HG02870 (cell line): ENCODE measurements around the gene XRCC6.
"Not testable (repeated sequence)": the region's sequence is repeated elsewhere in the genome, so short reads cannot be mapped to it uniquely, and the experiment has no call there.

Source experiments
- ATAC-seq: cut with Tn5 transposase; IDR thresholded peaks from one replicate; pipeline ENCODE4 v1.9.1; 2021; ENCODE audit warnings: mild to moderate bottlenecking, moderate library complexity; ENCODE audit not compliant: unreplicated experiment

Gene XRCC6

DNA sequence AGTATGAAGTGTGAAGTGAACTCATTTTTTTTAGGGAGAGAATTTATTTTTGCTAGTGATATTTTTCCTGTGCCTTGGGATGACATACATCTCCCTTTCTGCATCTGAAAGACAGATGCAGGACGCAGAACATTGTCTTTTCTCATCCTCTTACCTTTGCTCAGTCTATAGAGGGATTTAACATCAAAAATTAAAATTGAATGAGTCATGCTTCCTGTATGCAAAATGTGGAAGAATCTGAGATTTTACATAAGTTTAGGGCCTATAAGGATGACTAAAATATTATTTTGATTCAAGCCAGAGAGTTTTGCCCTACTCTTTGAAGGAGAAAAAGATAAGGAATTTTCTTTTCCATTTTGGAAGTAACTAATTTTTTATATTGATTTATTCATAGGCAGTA, 27.3 kb downstream of the XRCC6 start:
- ATAC-seq, result no peak

DNA sequence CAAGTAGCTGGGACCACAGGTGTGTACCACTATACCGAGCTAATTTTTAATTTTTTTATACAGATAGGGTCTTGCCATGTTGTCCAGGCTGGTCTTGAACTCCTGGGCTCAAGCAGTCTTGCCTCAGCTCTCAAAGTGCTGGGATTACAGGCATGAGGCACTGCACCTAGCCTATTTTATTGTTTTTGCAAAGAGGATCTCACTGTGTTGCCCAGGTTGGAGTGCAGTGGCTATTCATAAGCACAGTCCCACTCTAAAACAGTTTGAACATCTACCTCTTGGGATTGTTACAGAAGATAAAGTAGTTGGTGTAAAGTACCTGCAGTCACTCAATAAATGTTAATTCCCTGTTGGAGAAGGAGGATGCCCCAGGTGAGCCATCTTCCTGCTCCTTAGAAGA, 29.1 kb downstream of the XRCC6 start:
- no peak for ATAC-seq

DNA sequence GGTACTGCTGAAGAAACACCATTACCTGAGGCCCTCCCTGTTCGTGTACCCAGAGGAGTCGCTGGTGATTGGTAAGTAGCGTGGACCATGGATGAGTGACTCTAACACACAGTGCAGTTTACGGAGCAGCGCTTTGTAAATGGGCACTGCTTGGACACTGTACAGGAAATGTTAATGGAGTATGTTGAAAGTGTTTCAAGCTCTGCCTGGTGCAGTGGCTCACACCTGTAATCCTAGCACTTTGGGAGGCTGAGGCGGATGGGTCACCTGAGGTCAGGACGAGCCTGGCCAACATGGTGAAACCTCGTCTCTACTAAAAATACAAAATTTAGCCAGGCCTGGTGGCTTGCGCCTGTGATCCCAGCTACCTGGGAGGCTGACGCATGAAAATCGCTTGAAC, 29.7 kb downstream of the XRCC6 start:
- ATAC-seq, result no peak

DNA sequence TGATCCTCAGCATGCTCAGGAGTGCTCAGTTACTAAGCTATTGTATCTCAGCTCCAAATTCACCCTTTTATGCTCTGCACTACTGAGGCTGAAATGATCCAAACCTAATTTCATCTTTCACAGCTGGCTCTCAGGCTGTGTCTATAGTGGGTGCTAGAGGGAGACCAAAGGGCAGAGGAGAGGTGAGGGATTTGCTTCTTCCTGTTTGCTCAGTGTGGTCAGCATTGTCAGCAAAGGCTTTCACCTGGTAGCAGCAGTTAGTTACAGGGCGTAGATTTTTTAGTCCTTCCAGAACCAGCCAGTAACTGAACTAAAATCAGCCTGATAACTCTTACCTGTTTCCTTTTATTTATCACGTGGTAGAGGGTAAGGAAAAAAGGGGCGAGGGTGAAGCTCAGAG, 33.2 kb downstream of the XRCC6 start:
- ATAC-seq, result no peak

DNA sequence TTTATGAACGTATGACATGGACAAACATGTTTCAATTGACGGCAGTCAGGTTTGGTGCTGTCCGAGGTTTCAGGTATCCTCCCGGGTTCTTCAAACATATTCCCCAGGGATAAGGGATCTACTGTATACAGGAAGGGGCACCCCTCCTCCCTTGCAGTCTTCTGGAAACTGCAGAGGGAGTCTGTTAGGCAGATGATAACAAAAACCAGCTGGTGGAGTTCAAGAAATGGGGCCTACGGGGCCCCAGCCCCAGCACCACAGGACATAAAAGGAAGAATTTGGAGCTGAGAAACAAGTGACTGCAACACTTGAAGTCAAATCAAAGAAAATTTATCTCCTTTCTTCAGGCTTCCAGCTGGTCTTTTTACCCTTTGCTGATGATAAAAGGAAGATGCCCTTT, 35.5 kb downstream of the XRCC6 start:
- ATAC-seq, result no peak

DNA sequence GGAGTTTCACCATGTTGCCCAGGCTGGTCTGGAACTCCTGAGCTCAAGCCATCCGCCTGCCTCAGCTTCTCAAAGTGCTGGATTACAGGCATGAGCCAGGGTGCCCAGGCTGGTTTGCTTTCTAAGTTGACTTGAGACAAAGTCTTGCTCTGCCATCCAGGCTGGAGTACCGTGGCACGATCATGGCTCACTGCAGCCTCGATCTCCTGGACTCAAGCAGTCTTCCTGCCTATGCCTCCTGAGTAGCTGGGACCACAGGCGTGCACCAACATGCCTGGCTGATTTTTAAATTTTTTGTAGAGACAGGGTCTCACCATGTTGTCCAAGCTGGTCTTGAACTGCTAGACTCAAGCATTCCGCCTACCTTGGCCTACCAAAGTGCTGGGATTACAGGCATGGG, 36.6 kb downstream of the XRCC6 start:
- ATAC-seq, result no peak

DNA sequence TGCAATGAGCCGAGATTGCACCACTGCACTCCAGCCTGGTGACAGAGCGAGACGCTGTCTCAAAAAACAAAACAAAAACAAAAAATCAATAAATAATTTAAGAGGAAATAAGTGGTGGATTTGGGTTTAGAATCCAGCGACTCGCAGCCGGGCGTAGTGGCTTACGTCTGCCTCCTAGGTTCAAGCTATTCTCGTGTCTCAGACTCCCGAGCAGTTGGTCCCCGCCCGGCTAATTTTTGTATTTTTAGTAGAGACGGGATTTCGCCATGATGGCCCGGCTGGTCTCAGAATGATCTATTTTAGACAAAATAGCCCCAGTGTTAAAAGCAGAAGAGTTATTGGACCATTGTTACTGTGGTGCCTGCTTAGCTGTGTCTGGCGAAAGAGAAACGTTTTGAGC, 37.8 kb downstream of the XRCC6 start:
- ATAC-seq, result no peak

DNA sequence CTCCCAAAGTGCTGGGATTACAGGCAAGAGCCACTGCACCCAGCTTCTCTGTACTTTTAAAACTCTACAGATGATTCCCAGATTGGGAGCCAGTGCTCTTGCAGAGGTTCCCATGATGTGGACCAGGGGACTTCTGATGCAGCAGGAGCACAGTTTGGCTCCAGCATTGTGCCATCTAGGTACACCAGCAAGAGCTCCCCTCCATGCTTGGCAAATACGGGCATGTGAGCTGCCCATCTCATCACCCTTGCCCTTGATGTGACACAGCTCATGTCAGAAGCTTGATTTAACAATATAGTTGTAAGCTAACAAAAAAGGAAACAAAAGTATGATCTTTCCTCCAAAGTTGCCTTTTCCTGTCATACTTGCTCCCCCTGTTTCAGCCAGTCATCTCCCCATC, 38.8 kb downstream of the XRCC6 start:
- ATAC-seq, result no peak

DNA sequence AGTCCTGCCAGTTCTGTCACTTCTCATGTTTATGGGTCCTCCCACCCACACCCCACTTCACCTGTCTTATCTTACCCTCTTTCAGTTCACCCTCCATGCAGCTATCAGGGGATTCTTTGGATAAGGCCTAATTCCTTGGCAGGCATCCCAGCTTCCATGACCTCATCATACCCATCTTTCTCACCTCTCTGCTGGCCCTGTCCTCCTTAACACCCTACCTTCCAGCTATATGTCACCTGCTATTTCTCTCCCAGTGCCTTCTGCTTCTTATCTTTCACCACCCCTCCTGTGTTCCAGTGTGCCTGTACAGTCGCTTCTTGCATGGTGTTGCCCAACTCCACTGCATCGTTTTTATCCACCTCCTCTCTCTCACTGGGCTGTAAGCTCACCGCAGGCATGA, 39.3 kb downstream of the XRCC6 start:
- ATAC-seq, result no peak

DNA sequence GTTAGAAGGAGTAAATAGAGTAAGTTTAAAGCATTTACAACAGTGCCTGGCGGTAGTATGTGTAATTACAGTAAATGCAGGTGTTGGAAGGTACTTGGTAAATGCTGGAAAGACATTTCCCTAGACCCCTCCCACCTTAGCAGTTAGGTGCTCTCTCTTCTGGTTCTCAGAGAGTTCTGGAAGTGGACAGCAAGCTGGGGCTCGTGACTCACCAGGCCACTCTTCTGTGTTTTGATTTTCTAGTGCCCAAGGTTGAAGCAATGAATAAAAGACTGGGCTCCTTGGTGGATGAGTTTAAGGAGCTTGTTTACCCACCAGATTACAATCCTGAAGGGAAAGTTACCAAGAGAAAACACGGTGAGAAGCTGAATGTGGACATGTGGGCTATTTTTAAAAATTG, 40.0 kb downstream of the XRCC6 start:
- no peak for ATAC-seq

DNA sequence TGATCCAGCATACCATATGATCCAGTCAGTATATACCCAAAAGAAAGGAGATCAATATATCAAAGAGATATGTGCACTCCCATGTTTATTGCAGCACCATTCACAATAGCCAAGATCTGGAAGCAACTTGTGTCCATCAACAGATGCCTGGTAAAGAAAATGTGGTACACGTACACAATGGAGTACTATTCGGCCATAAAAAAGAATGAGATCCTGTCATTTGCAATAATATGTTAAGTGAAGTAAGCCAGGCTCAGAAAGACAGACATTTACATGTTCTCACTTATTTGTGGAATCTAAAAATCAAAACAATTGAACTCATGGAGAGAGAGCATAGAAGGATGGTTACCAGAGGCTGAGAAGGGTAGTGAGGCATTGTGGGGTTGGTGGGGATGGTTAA, 40.6 kb downstream of the XRCC6 start:
- ATAC-seq, result no peak

DNA sequence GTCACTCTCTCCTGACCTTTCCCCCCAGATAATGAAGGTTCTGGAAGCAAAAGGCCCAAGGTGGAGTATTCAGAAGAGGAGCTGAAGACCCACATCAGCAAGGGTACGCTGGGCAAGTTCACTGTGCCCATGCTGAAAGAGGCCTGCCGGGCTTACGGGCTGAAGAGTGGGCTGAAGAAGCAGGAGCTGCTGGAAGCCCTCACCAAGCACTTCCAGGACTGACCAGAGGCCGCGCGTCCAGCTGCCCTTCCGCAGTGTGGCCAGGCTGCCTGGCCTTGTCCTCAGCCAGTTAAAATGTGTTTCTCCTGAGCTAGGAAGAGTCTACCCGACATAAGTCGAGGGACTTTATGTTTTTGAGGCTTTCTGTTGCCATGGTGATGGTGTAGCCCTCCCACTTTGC, 42.5 kb downstream of the XRCC6 start:
- not testable (repeated sequence) for ATAC-seq

DNA sequence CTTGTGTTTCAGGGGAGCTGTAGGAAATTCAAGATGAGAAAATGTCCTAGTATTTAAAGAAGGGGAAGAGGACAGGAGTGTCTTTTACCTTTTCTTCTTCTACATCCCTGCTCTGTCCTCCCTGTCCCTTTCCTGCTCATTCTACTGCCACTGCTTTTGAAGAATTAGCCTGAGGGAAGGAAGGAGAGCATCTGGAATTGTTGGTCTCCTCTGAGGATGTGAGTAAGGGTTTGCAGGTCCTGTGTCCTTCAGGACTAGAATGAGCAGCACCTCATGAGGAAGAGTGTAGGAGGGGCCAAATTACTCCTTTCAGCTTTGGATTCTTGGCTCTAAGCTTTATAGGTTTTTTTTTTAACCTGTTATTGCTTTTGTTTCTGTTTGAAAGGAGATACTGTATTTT, 43.4 kb downstream of the XRCC6 start:
- no peak for ATAC-seq

DNA sequence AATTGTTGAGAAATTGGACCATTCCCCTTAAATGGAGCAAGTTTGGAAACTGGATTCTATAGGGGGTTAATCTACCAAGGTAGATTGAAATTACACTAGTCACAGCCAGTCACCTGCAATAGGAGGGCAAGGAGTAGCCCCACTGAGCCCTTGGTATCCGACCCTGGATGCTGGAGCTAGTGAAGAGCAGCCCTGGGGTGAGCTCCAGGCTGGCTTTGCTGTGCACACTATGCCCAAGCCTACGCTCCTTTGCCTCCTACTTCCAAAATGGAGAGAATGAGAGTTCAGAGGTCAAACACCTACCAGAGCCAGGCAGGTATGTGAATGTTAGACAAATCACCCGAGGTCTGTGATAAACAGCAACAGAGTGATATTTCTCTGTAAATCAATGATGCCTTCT, 43.9 kb downstream of the XRCC6 start:
- ATAC-seq, result no peak

DNA sequence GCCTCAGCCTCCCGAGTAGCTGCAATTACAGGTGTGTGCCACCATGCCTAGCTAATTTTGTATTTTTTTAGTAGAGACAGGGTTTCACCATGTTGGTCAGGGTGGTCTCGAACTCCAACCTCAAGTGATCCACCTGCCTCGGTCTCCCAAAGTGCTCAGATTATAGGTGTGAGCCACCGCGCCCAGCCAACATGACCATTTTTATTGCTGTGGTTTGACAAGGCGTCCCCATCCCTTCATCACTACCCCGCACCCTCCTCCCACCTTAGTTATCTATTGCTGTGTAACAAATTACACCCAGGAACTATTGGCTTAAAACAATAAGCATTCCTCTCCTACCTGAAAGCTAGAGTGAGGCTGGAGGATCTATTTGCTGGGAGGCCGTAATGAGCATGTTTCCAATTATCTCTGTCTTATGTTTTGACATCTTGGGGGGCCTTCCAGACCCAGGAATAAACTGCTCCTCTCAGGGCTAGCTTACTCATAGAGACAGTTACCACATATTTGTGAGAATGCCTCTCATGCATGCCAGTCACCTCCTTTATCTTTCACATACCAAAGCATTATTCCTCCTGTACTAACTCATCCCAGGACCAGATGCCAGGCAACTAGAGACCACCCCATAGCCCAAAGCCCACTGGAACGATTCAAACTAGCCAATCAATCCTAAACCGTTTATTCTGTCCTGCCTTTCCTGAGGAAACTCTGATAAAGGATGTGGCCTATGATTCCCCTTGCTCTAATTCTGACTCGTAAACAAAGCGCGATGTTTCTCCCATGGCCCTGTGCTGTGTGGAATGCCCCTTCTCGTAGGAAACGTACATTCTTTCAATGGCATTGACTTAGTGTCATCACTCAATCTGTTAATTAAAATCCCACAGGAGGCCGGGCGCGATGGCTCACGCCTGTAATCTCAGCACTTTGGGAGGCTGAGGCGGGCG, 48.1 kb downstream of the XRCC6 start:
- no peak for ATAC-seq

DNA sequence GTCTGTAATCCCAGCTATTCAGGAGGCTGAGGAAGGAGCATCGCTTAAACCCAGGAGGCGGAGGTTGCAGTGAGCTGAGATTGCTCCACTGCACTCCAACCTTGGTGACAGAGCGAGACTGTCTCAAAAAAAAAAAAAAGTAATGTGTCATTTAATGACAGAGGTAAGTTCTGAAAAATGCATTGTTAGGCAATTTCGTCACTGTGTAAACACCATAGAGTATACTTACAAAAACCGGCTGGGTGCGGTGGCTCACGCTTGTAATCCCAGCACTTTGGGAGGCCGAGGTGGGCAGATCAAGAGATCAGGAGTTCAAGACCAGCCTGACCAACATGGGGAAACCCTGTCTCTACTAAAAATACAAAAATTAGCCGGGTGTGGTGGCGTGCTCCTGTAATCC, 51.0 kb downstream of the XRCC6 start:
- ATAC-seq, result not testable (repeated sequence)

DNA sequence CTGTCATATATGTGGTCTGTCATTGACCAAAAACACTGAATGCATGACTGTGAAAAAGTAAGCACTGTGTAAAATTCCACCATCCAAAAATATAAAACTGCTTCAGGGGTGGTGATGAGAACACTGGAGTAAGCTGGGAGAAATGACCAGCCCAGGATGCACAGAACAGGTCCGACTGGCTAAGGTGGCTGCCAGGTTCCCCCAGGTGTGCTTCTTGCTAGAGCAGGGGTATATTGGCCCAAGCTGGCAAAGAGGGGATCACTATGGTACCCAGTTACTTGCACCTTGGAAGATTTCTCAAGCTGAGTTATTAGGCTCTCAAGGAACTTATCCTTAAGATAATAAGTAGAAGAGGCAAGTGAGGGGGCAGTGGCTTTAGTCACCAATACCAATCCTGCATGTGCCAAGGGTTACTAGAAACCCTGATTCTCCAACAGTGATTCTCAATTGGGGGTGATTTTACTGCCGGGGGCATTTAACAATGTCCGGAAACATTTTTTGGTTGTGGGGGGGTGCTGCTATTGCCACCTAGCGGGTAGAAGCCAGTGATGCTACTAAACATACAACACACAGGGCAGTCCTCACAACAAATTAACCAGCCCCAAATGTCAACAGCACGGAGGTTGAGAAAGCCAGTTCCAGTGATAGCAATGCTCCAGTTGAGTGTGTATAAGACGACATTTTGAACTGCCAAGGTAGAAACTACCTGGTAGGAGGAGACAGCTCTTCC, 51.9 kb downstream of the XRCC6 start:
- ATAC-seq, result no peak

DNA sequence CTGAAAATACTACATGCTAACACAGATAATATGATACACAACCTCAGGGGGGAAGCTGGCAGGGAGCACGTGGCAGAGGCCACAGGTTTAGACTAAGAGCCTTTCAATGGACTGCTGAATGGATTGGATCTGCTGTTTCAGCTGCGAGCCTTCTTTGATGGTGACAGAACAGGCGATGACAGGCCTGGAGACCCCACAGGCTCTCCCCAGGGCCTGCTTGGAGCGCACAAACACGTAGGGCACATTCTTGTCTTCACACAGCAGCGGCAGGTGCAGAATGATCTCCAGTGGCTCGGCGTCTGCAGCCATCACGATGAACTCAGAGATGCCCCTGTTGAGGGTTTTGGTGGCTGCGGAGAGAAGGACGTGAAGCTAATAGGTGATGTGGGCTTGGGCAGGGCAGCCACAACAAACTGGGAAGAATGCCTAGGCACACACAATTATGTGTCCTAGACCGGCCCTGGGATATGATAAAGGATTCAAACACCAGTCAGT, 53.8 kb downstream of the XRCC6 start:
- ATAC-seq, result no peak

DNA sequence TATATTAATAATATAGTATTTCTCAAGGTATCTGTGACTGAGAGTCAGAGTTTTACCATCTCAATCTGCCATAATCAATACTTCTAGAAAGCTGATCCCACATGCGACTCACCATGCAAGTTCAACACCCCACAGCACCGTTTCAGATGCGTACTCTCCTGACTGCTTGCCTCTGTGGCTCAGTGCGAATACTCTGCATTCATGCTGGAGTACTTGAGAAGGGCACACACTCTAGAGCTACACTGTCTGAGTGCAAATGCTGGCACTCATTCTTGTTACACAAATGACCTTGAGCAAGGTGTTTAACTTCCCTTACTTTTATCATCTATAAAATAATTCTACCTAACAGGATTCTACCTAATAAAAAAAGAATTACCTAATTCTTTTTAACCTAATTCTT, 55.0 kb downstream of the XRCC6 start:
- no peak for ATAC-seq

DNA sequence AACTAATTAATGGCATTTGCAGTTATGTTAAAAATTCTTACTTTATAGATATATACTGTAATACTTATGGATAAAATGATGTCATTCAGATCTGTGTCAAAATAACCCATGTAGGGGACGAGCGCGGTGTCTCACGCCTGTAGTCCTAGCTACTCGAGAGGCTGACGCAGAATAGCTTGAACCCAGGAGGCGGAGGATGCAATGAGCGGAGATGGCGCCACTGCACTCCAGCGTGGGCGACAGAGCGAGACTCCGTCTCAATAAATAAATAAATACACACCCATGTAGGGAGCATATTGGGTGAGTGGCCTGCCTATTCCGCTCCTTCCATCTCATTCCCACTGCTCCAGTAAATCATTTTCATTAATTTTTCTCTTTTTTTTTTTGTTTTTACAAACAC, 60.5 kb downstream of the XRCC6 start:
- ATAC-seq, result no peak

DNA sequence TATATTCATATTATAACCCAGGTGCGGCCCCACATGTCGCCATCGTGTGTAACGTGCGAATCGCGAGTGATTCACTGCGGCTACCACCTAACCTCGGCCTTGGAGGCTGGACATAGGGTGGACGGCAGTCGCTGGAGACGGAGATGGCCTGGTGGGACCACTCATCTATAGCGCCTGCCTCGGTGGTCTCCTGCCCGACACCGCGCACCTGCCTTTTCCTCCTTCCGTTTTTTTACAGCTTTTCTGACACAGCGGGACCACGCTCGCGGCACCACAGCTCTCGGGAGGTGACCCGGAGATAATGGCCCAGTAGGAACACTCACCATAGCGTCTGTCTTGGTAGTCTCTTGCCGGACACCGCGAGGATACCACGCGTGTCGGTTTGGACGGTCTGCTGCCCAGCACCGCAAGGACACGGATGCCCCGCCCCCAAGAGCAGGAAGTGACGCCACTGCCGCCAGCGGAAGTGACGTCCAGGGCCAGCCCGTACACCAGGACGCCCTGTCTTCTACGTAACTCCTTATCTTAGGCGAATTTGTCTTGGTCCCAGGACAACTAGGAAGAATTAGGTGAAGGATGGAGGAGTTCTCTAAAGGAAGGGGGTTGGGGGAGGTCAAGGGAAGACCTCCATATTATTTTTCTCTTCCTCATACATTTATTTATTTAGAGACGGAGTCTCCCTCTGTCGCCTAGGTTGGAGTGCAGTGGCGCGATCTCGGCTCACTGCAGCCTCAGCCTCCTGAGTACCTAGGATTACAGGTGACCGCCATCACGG, 61.1 kb downstream of the XRCC6 start:
- ATAC-seq, result no peak
